Measurements from ENCODE around the gene FAF1. TPM values are rescaled to one million over a fixed set of nuclear protein-coding genes. Genes with fewer than 3 reads are reported as not detected.

Gene FAF1
- total RNA-seq, 2 experiments from 2014 or later, result 64.5 to 73.1 TPM

DNA sequence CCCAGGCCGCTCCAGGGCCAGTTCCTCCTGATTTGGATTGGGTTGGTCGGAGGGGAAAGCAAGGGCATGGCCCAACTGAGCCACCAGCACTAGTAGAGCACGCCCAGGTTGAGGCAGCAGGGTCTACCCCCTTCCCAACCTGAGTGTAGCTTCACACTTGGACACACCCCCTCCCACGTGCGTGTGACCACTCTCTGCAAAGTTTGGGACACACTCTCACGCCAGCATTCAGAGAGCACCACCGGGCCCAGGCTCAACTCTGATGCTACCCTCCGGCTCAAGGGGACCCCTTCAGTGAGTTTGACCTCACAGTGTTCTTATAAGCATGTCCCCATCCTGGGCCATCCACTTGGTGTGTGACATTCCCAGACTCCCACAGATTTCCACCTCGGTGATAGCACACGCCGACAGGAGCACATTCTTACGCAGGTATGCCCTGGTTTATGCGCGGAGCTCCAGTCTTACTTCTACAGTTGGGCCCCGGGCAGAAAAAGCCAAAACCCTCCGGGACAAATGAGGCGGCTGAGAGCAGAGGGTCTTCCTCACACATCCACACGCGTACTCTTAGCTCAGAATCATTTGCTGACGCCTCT, 533.9 kb downstream of the FAF1 start:
- no peaks in the 10 kb centered on the region for H3K36me3 Mint-ChIP-seq (ENCODE audit: low read depth)
- H3K4me1 Mint-ChIP-seq, result peaks cover 50% of the 10 kb centered on the region
- ATAC-seq (no peak), DNase-seq (peak; percentile 7)
- peaks cover 82% of the 10 kb centered on the region for H3K27me3 Mint-ChIP-seq
- ChIA-PET POLR2A (no interaction called here), CTCF (no interaction called here)
- intact Hi-C loops (cut with DNase I, micrococcal nuclease), result loop anchor here in 1 of 2 experiments (5.0 kb wide), 1 partner anchor 541 kb away; no protein-coding TSS in a partner anchor
- H3K9me3 Mint-ChIP-seq (ENCODE audit: low read depth), result no peaks in the 10 kb centered on the region
- H3K27ac Mint-ChIP-seq, result no peak overlapping the region
- H3K4me3 Mint-ChIP-seq, result no peak overlapping the region

DNA sequence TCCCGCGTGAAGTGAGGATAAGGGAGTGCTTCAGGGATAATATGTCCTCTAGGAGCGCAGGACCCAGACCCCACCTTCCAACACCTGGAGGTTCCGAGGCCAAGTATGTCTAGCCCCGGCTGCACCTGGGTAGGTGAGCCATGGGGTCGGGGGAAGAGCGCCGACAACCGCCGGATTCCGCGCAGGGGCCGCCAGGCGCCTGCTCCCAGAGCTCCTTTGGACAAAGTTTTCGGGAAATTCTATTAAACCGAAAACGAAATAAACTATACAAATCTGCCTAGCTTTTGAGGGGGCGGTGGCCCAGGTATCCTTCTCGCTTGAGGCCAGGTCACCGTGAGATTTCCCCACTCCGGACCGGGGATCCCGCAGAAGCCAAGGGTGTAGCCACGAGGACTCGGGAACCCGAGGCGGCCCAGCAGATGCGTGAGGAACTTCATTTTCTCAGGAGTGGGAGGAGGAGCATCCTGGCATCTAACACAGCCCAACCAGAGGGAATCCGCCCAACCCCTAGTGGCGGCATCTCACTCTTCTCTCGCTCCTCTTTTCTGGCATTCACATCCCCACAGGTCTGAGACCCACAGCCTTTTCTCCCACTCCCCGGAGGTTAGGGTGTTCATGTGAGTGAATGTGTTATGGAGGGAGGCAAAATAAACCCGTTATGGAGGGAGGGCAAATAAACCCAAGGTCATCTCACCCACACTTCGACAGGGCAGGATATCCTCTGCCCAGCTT, 534.5 kb downstream of the FAF1 start:
- H3K36me3 Mint-ChIP-seq (ENCODE audit: low read depth), result no peaks in the 10 kb centered on the region
- intact Hi-C loops (cut with DNase I, micrococcal nuclease), result loop anchor here in 1 of 2 experiments (5.0 kb wide), 1 partner anchor 542 kb away; no protein-coding TSS in a partner anchor
- H3K4me1 Mint-ChIP-seq, result peaks cover 51% of the 10 kb centered on the region
- no peak overlapping the region for H3K27ac Mint-ChIP-seq
- DNase-seq (peak; percentile 8), ATAC-seq (no peak)
- no peaks in the 10 kb centered on the region for H3K9me3 Mint-ChIP-seq (ENCODE audit: low read depth)
- H3K27me3 Mint-ChIP-seq, result peaks cover 76% of the 10 kb centered on the region
- CTCF ChIA-PET, result no interaction called here
- POLR2A ChIA-PET, result interaction anchor here (0.5 kb wide), 1 partner anchor 703 kb away, joined by 3 read pairs; no protein-coding TSS in a partner anchor
- H3K4me3 Mint-ChIP-seq, result no peak overlapping the region

DNA sequence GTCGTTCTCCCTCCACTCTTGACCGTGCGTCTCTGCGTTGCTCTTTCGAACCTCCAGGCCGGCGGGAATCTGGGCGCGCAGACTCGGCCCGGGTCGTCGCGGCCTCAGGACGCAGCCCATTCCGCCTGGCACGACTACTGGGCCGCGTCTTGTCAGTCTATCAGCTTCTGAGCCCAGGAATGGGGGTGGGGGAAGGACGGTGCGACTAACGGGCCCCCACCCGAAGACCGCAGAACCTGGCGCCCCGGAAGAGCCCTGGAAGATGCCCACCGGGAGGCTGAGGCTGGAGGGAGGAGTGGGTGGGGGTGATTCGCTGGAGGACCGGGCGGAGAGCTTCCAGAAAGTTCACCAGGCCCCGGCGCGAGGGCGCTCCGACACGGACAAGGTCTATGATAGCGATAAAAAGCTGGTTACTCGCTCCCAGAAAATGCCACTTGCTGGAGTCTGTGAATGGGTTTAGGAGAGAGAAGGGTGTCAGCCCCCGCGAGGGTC, 535.1 kb downstream of the FAF1 start:
- DNase-seq (peak; percentile 11), ATAC-seq (no peak)
- no peaks in the 10 kb centered on the region for H3K9me3 Mint-ChIP-seq (ENCODE audit: low read depth)
- H3K4me1 Mint-ChIP-seq, result peaks cover 55% of the 10 kb centered on the region
- CTCF ChIA-PET, result no interaction called here
- intact Hi-C loops (cut with DNase I, micrococcal nuclease), result loop anchor here (5.0 kb wide), 2 partner anchors 542 to 552 kb away; no protein-coding TSS in a partner anchor
- H3K27ac Mint-ChIP-seq, result no peak overlapping the region
- H3K4me3 Mint-ChIP-seq, result peak overlapping the region; percentile 68
- POLR2A ChIA-PET, result interaction anchor here (0.5 kb wide), 1 partner anchor 704 kb away, joined by 3 read pairs; no protein-coding TSS in a partner anchor
- H3K27me3 Mint-ChIP-seq, result peaks cover 76% of the 10 kb centered on the region
- no peaks in the 10 kb centered on the region for H3K36me3 Mint-ChIP-seq (ENCODE audit: low read depth)

DNA sequence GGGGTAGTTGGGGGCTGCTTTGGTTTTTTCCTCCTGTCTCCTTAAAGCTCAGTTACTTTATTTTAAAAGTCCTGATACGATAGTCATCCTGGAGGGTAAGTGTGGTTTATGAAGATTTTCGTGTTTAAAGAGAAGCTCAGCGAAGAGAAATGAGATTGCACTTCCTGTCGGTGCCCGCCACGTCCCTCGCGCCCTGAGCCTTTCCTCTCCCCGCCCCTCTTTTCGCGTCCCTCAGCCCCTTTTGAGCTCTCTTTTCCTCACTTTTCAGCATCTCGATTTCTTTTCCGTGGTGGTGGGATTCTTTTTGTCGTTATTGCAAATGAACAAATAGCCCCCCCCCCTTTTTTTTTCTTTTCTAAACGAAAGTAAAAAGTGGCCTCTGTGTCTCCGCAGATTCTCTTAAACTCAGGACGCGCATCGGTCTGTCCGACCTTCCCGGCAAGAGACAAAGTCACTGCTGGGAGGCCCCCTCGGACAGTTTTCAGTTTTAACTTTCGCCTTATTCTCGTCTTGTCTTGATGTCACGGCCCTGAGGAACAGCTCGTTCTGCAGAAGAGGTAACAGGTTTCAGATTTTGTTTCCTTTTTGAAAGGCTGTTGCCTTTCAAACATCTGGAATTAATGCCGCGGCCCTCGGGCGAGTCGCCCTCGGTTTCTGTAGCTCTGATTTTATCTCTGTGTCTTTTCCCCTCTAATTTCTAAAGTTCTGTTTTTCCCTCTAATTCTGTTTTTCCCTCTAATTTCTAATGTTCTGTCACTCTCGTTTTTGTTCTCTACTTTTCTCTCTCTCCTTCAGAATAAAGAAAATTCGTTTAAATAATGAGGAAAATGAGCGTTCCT, 535.8 kb downstream of the FAF1 start:
- Mint-ChIP-seq H3K9me3 (ENCODE audit: low read depth) (no peaks in the 10 kb centered on the region), H3K4me1 (peaks cover 57% of the 10 kb centered on the region), H3K36me3 (ENCODE audit: low read depth) (no peaks in the 10 kb centered on the region), H3K27ac (no peak overlapping the region), H3K27me3 (peaks cover 76% of the 10 kb centered on the region), H3K4me3 (peak overlapping the region; percentile 68)
- peak; percentile 58 for ATAC-seq
- POLR2A ChIA-PET, result no interaction called here
- intact Hi-C loops (cut with DNase I, micrococcal nuclease), result loop anchor here in 1 of 2 experiments (5.0 kb wide), 1 partner anchor 553 kb away; no protein-coding TSS in a partner anchor
- CTCF ChIA-PET, result interaction anchor here (0.8 kb wide), 1 partner anchor 11 kb away, joined by 3 read pairs; no protein-coding TSS in a partner anchor
- DNase-seq, result peak; percentile 55

DNA sequence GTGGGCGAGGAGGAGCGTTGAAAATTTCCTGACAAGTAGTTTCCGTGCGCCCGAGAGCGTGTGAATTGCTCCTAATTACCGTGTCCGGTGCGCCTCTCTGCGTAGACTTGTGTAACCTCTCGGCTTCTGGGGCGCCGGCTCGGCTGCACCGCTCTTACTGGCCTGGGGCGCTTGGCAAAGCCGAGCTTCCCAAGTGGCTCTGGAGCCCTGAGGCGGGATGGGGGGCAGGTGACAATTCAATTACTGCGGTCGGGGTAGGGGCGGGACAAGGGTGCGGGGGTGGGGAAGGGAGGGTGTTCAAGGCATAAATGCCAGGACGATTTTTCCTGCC, 536.4 kb downstream of the FAF1 start:
- no peaks in the 10 kb centered on the region for H3K36me3 Mint-ChIP-seq (ENCODE audit: low read depth)
- H3K27me3 Mint-ChIP-seq, result peaks cover 71% of the 10 kb centered on the region
- H3K4me1 Mint-ChIP-seq, result peaks cover 57% of the 10 kb centered on the region
- H3K9me3 Mint-ChIP-seq (ENCODE audit: low read depth), result no peaks in the 10 kb centered on the region
- ChIA-PET CTCF (interaction anchor here (0.8 kb wide), 1 partner anchor 10 kb away, joined by 3 read pairs; no protein-coding TSS in a partner anchor), POLR2A (no interaction called here)
- intact Hi-C loops (cut with DNase I, micrococcal nuclease), result loop anchor here in 1 of 2 experiments (5.0 kb wide), 1 partner anchor 554 kb away; no protein-coding TSS in a partner anchor
- DNase-seq (peak; percentile 66), ATAC-seq (peak; percentile 45)
- no peak overlapping the region for H3K27ac Mint-ChIP-seq
- peak overlapping the region; percentile 68 for H3K4me3 Mint-ChIP-seq

DNA sequence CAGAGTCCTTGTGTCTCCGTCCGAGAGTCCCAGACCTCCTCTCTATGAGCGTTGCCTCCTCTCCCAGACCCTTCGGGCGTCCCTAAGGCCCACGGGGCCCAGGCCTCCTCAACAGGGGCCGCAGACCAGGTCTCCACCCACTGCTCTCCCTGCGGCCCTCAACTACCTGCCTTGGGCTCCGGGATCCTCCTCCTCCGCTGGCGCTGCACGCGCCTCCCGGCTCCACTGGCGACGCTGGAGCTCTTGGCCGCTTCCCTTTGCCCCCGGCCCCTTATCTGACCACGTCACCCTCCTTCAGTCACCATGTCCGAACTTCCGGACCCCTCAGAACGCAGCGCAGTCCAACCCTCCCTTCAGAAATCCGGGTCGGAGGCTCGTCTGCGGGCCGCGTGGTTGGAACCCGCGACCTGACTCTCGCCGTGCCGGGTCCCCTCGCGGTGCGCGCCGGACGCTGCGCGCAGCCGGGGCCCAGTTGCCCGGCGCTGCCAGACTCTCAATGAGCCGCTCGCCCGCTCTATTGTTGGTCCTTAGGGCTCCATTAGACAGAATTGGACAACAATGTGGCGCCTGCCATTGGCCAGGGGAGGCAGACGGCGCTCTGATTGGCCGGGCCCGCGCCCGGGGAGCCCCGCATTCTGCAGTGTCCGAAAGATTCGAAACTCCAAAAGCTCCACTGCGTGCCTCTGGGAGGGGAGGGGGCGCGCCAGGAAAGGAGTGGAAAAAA, 537.0 kb downstream of the FAF1 start, which contains the start of gene DMRTA2:
TSS of gene DMRTA2 (minus strand) at position 498 of the 724 bp plus-strand sequence. CDS start 1,907 bp downstream, outside the sequence.
- DNase-seq (peak; percentile 10), ATAC-seq (no peak)
- ChIA-PET POLR2A (no interaction called here), CTCF (no interaction called here)
- Mint-ChIP-seq H3K36me3 (ENCODE audit: low read depth) (no peaks in the 10 kb centered on the region), H3K4me3 (peak within 1 kb of the TSS; percentile 68), H3K27me3 (peaks cover 68% of the 10 kb centered on the region), H3K4me1 (peaks cover 58% of the 10 kb centered on the region), H3K27ac (no peak within 1 kb of the TSS), H3K9me3 (ENCODE audit: low read depth) (no peaks in the 10 kb centered on the region)
- intact Hi-C loops (cut with DNase I, micrococcal nuclease), result loop anchor here in 1 of 2 experiments (5.0 kb wide), 1 partner anchor 554 kb away; no protein-coding TSS in a partner anchor

DNA sequence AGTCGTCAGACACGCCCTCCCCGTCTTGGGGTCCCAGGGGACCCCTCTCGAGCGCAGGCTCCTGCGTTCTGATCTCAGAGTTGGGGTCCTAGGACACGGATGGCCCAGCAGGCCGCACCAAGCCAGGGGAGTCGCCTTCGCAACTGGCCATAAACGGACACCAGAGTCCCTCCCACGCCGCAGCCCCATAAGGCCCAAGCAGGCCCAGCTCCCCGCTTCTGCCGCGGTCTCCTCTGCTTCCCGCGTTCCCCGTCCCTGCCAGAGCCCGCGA, 537.5 kb downstream of the FAF1 start:
- POLR2A ChIA-PET, result no interaction called here
- H3K4me1 Mint-ChIP-seq, result peaks cover 57% of the 10 kb centered on the region
- H3K9me3 Mint-ChIP-seq (ENCODE audit: low read depth), result no peaks in the 10 kb centered on the region
- no peaks in the 10 kb centered on the region for H3K36me3 Mint-ChIP-seq (ENCODE audit: low read depth)
- ATAC-seq, result no peak
- peak overlapping the region; percentile 26 for H3K4me3 Mint-ChIP-seq
- peak; percentile 9 for DNase-seq
- intact Hi-C loops (cut with DNase I, micrococcal nuclease), result loop anchor here in 1 of 2 experiments (5.0 kb wide), 1 partner anchor 555 kb away; no protein-coding TSS in a partner anchor
- H3K27me3 Mint-ChIP-seq, result peaks cover 68% of the 10 kb centered on the region
- CTCF ChIA-PET, result no interaction called here
- H3K27ac Mint-ChIP-seq, result no peak overlapping the region

DNA sequence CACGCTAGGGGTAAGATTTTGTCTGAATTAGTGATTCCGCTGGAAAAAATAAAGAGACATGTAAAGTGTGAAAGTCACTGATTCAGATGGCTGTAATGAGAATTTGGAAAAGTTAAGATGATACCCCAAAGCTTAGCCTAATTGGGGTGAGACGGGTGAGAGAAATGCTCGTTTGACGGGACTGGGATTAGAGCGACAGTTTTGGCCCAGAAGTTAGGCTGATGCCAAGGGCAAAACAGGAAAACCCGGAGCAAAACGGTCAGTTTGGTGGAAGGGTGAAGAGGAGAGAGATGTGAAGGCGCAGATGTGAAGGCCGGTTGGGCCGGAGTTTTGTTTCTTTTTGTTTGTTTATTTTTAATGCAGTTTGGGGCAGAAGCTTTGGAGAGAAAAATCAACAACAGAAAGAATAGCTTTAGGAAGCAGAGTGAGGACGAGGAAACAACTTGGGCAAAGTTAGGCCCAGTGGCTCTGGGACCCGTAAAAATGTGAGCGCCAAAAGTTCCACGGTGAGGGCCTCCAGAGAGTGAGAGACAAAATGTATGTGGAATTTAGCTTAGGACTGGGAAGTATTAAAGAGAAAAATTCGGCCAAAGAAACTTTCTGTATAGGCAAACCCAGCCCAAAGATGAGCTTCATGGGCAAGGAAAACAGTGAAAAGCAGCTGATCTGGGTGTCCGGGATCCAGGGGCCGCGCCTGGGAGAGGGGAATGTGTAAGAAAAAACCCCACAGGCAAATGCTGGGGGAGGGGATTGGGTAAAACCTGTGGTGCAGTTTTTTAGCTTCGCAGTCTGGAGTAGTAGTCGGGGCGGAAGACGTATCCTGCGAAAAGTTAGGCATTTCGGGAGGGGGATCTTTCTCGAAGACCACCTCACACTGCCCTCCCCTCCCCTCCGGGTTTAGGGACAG, 538.0 kb downstream of the FAF1 start:
- Mint-ChIP-seq H3K4me3 (peak overlapping the region; percentile 24), H3K27me3 (peaks cover 66% of the 10 kb centered on the region), H3K27ac (no peak overlapping the region), H3K9me3 (ENCODE audit: low read depth) (no peaks in the 10 kb centered on the region), H3K36me3 (ENCODE audit: low read depth) (no peaks in the 10 kb centered on the region), H3K4me1 (peaks cover 54% of the 10 kb centered on the region)
- POLR2A ChIA-PET, result no interaction called here
- no peak for DNase-seq
- CTCF ChIA-PET, result no interaction called here
- intact Hi-C loops (cut with DNase I, micrococcal nuclease), result loop anchor here in 1 of 2 experiments (5.0 kb wide), 1 partner anchor 555 kb away; no protein-coding TSS in a partner anchor
- no peak for ATAC-seq

DNA sequence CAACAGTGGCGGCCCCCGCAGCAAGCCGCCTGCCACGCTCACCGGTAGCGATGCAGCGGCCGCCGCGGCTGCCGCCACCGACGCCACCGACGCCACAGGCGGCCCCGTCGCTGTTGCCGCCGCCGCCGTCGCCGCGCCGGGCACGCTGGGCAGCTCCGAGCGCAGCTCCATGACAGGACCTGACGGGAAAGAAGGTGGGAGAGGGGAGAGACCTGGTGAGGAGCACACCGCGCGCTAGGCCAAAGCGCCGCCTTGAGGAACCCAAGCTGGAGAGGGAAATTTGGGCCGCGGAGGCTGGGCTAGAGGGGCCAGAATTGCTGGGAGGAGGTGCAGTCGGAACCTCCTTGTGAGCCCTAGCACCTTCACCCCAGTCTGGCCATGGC, 538.7 kb downstream of the FAF1 start:
- Mint-ChIP-seq H3K4me3 (no peak overlapping the region), H3K9me3 (ENCODE audit: low read depth) (no peaks in the 10 kb centered on the region), H3K36me3 (ENCODE audit: low read depth) (no peaks in the 10 kb centered on the region), H3K27me3 (peaks cover 69% of the 10 kb centered on the region), H3K4me1 (peaks cover 57% of the 10 kb centered on the region), H3K27ac (no peak overlapping the region)
- DNase-seq (no peak), ATAC-seq (no peak)
- intact Hi-C loops (cut with DNase I, micrococcal nuclease), result loop anchor here in 1 of 2 experiments (5.0 kb wide), 1 partner anchor 556 kb away; no protein-coding TSS in a partner anchor
- CTCF ChIA-PET, result no interaction called here
- POLR2A ChIA-PET, result no interaction called here

DNA sequence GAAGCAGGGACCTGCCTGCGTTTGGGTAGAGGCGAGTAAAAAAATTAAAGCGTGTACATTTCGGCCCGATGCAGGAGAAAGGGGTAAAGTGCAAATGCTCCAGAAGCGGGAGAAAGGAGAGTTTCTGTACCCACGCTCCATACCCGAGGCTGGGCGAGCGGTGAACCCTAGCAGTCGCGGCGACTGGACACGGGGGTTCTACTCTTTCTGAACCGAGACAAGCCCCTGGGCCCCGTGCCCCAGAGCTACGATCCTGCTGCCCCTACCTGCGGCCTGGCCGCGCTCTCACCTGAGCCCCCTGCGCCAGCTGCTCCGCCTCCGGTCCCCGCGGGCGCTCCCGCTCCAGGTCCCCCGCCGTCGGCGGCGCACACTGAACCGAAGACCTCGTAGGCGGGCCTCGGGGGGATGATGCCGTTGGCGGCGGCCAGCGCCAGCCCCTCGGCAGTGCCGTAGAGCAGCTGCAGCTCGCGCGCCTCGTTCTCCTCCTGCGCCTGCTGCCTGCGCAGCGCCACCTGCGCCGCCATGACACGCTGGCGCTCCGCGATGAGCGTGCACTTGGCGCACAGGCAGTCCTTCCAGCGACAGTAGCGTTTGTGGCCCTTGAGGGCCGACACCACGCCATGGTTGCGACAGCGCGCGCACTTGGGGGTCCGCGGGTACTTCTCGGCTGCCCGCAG, 539.2 kb downstream of the FAF1 start:
- Mint-ChIP-seq H3K36me3 (ENCODE audit: low read depth) (no peaks in the 10 kb centered on the region), H3K4me1 (peaks cover 55% of the 10 kb centered on the region), H3K9me3 (ENCODE audit: low read depth) (no peaks in the 10 kb centered on the region), H3K4me3 (no peak overlapping the region), H3K27ac (no peak overlapping the region), H3K27me3 (peaks cover 68% of the 10 kb centered on the region)
- intact Hi-C loops (cut with DNase I, micrococcal nuclease), result loop anchor here in 1 of 2 experiments (5.0 kb wide), 1 partner anchor 556 kb away; no protein-coding TSS in a partner anchor
- DNase-seq (peak; percentile 54), ATAC-seq (no peak)
- POLR2A ChIA-PET, result no interaction called here
- CTCF ChIA-PET, result no interaction called here
